ENCODE measurements around the gene GRHPR.

DNA sequence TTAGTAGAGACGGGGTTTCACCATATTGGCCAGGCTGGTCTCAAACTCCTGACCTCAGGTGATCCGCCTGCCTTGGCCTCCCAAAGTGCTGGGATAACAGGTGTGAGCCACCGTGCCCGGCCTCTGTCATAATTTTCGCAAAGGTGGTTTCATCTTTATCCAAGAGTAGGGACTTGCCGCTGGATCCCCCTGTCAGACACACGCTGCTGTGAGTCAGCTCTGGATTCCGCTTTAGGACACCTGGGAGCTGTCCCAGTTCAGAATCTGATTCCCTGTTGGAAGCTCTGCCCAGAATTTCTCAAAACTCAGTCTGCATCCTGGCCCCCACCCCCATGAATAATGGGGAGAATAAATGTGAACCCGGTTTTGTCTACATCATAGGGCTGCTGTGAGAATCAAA, 17.9 kb upstream of the GRHPR start:
- TF ChIP-seq SP1 (IDR thresholded peaks at IDR 0.05) (no peak), ZNF384 (IDR thresholded peaks at IDR 0.05) (no peak), FOXA1 (IDR thresholded peaks at IDR 0.05) (no peak), FOXK2 (IDR thresholded peaks at IDR 0.05) (no peak), NFRKB (IDR thresholded peaks at IDR 0.05) (no peak), L3MBTL2 (conservative IDR thresholded peaks at IDR 0.05) (no peak), ELF4 (IDR thresholded peaks at IDR 0.05) (no peak), FOXM1 (IDR thresholded peaks at IDR 0.05; ENCODE audit: borderline replicate concordance) (no peak), LEF1 (IDR thresholded peaks at IDR 0.05; ENCODE audit: borderline replicate concordance) (no peak), SUZ12 (IDR thresholded peaks at IDR 0.05) (no peak), HDGF (IDR thresholded peaks at IDR 0.05; ENCODE audit: borderline replicate concordance) (no peak)
- TF ChIP-seq, protein P1, sequence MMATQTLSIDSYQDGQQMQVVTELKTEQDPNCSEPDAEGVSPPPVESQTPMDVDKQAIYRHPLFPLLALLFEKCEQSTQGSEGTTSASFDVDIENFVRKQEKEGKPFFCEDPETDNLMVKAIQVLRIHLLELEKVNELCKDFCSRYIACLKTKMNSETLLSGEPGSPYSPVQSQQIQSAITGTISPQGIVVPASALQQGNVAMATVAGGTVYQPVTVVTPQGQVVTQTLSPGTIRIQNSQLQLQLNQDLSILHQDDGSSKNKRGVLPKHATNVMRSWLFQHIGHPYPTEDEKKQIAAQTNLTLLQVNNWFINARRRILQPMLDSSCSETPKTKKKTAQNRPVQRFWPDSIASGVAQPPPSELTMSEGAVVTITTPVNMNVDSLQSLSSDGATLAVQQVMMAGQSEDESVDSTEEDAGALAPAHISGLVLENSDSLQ (IDR thresholded peaks at IDR 0.05): no peak

Measured in HEK293T (cell line).